K562 (cell line): ENCODE results near the gene AHI1.

Experiments used
- HMG20B ChIP-seq: fragments of 250-450 bp; sonication (Bioruptor Pico); IDR thresholded peaks from 2 replicates; pipeline ENCODE4 v1.5.0; 2021; ENCODE audit warnings: mild to moderate bottlenecking
- HMGXB4 ChIP-seq: sonication (generic); formaldehyde crosslinking; IDR thresholded peaks from 2 replicates; pipeline ENCODE4 v1.8.1; 2023; ENCODE audit warnings: mild to moderate bottlenecking, missing genetic modification reagents
- KAT8 ChIP-seq: fragments of 450-650 bp; IDR thresholded peaks from 2 replicates; pipeline ENCODE4 v1.6.1; 2016; ENCODE audit warnings: low read depth, mild to moderate bottlenecking
- RAD51 ChIP-seq: fragments of 450-650 bp; IDR thresholded peaks from 2 replicates; pipeline ENCODE4 v1.7.1; 2016; ENCODE audit warnings: low read depth, mild to moderate bottlenecking, borderline replicate concordance
- THAP12 ChIP-seq: fragments of 250-450 bp; sonication (Bioruptor Pico); IDR thresholded peaks from 2 replicates; pipeline ENCODE4 v1.9.0; 2021; ENCODE audit warnings: mild to moderate bottlenecking, inconsistent platforms
- ZNF639 ChIP-seq, 2 experiments: fragments of 200-800 bp in 1 of 2; sonication (Bioruptor generic) in 1 of 2; sonication (generic) in 1 of 2; formaldehyde crosslinking in 1 of 2; IDR thresholded peaks in 1 of 2; conservative IDR thresholded peaks in 1 of 2; 2 replicates each; pipeline versions ENCODE4 v1.5.0 to v1.6.1; 2016 to 2020; ENCODE audit warnings: missing compliant biosample characterization in 1 of 2, missing genetic modification characterization in 1 of 2, missing genetic modification reagents in 1 of 2
- ZNF778 ChIP-seq: fragments of 450-650 bp; formaldehyde crosslinking; IDR thresholded peaks from 2 replicates; pipeline ENCODE4 v1.4.0; 2020; ENCODE audit warnings: mild to moderate bottlenecking, moderate library complexity
- TF ChIP-seq, protein P1 (sequence below), 2 experiments: fragments of 150-350 bp in 1 of 2; IDR thresholded peaks; 2 replicates each; pipeline ENCODE4 v1.6.1; 2012 to 2016; ENCODE audit warnings: low read depth in 2 of 2, low read length in 2 of 2, mild to moderate bottlenecking in 1 of 2, moderate library complexity in 1 of 2

DNA sequence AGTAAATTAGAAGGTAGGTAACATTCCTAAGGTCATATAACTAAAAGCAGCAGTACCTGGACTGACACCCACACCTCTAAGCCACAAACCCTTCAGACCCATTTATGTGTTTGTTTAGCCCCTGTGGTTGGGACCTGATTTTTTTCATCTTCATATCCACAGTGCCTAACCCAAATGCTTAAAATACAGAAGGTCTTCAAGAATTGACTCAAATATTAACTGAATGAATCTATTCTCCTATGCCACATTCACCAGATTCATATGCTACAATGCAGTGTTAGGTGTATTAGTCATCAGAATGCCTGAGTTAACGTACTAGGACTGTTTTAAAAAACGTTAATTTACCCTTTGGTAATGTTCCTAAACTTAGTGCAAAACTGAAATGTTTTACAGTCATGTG is 124.8 kb downstream of the AHI1 start:
- TF ChIP-seq ZNF778, result no peak
- no peak for TF ChIP-seq HMG20B (CRISPR knock-in tag)
- no peak for TF ChIP-seq HMGXB4 (CRISPR knock-in tag)
- TF ChIP-seq, protein P1, sequence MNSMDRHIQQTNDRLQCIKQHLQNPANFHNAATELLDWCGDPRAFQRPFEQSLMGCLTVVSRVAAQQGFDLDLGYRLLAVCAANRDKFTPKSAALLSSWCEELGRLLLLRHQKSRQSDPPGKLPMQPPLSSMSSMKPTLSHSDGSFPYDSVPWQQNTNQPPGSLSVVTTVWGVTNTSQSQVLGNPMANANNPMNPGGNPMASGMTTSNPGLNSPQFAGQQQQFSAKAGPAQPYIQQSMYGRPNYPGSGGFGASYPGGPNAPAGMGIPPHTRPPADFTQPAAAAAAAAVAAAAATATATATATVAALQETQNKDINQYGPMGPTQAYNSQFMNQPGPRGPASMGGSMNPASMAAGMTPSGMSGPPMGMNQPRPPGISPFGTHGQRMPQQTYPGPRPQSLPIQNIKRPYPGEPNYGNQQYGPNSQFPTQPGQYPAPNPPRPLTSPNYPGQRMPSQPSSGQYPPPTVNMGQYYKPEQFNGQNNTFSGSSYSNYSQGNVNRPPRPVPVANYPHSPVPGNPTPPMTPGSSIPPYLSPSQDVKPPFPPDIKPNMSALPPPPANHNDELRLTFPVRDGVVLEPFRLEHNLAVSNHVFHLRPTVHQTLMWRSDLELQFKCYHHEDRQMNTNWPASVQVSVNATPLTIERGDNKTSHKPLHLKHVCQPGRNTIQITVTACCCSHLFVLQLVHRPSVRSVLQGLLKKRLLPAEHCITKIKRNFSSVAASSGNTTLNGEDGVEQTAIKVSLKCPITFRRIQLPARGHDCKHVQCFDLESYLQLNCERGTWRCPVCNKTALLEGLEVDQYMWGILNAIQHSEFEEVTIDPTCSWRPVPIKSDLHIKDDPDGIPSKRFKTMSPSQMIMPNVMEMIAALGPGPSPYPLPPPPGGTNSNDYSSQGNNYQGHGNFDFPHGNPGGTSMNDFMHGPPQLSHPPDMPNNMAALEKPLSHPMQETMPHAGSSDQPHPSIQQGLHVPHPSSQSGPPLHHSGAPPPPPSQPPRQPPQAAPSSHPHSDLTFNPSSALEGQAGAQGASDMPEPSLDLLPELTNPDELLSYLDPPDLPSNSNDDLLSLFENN (IDR thresholded peaks at IDR 0.05; ENCODE audit: low read depth in 2 of 2, low read length in 2 of 2), result no peak
- TF ChIP-seq ZNF639 (CRISPR knock-in tag; conservative IDR thresholded peaks at IDR 0.05 in 1 of 2, IDR thresholded peaks at IDR 0.05 in 1 of 2), result no peak
- TF ChIP-seq THAP12 (CRISPR knock-in tag), result no peak
- TF ChIP-seq RAD51, result no peak
- no peak for TF ChIP-seq KAT8
